HCEC 1CT (cell line): ENCODE results near the gene LSP1.

Source experiments
- DNase-seq: peaks from one replicate; pipeline ENCODE4 v3.0.0-alpha.2; 2017

The LSP1 gene

GRCh38 chr11:1825039-1825740 is 27.7 kb upstream of the LSP1 start:
- no peak for DNase-seq

DNA sequence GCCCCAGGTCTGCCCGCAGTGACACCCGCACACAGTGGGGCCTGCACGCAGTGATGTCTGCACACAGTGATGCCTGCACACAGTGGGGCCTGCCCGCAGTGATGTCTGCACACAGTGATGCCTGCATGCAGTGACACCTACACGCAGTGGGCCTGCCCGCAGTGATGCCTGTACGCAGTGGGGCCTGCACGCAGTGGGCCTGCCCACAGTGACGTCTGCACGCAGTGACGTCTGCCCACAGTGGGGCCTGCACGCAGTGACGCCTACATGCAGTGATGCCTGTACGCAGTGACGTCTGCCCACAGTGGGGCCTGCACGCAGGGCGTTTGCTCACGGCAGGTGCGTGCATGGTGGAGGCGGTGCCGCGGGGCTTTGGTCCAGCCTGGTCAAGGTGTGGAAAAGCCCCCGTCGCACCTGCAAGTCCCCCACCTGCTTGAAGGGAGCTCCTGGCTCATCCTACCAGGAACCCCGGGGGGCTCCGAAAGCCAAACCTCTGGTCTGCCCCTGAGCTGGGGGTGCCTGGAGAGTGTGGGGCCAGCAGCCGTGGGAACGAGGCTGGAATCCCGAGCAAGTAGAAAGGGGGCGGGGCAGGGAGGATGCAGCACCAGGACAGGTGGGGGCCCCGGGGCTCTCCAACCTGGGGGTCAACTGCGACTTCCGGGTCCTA is 27.0 kb upstream of the LSP1 start:
- DNase-seq = no peak

GRCh38 chr11:1826552-1827094 is 26.3 kb upstream of the LSP1 start:
- peak; percentile 7 for DNase-seq

GRCh38 chr11:1827095-1827813 is 25.6 kb upstream of the LSP1 start:
- no peak for DNase-seq

DNA sequence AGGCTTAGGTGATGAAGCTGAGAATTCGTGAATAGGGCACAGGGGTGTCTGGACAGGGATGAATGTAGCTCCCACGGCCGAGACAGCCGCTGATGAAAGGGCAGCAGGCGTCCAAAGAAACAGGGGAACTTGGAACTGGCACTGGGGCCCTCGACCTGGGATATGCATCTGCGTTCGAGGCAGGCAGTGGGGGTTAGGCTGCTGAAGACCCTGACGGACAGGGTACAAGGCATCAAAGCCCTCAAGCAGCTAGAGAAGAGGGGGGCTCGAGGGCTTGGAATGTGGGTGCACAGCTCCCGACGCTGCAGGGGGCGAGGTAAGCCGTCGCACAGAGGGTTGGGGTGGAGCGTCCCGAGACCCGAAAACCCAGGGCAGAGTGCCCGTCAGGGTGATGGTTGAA is 25.0 kb upstream of the LSP1 start:
- DNase-seq = no peak

- no peak for DNase-seq
Observed at GRCh38 chr11:1828542-1828941, 24.3 kb upstream of the LSP1 start.

GRCh38 chr11:1829039-1829820 is 23.7 kb upstream of the LSP1 start:
- peak; percentile 31 for DNase-seq

- DNase-seq = no peak
Observed at GRCh38 chr11:1830004-1830321, 22.9 kb upstream of the LSP1 start.

GRCh38 chr11:1830322-1831223 is 22.3 kb upstream of the LSP1 start:
- no peak for DNase-seq

DNA sequence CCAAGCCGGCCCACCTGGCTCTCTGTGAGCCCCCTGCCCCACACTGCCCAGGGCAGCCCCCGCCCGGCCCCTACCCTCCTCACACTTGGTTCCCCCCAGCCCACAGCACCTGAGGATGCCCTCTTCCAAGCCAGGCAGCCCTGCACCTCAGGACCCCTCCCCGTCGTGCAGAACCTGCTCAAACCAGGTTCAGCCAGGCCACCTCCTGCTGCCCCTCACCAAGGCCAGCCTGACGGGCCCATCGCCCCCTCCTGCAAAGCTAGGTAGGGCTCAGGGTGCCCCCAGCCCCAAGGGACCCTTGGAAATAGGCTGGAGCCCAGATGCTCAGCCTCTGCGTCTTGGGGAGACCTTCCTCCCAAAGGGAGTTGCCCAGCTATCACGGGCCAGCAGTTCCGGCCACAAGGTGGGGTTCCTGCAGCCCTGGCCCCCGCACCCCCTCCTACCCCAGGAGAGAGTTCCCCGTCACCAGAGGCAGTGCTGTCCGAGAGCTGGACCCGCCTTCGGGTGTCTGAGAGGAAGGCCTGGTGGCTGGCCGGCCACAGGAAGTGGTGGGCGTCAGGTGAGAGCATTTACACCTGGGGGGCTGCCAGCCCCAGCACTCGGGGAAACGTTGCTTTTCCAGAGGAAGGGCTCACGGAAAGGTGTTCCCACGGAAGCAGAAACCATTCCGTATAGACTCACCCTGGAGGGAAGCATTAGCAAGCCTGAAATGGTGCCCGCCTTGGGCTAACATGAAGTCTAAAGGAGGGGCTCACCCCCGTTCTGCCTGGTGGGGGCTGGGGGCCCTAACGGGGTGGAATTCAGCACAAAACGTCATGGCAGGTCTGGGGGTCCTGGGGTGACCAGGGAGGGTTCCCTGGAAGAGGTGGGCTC is 21.3 kb upstream of the LSP1 start:
- DNase-seq = no peak

GRCh38 chr11:1832211-1832919 is 20.5 kb upstream of the LSP1 start:
- no peak for DNase-seq

DNA sequence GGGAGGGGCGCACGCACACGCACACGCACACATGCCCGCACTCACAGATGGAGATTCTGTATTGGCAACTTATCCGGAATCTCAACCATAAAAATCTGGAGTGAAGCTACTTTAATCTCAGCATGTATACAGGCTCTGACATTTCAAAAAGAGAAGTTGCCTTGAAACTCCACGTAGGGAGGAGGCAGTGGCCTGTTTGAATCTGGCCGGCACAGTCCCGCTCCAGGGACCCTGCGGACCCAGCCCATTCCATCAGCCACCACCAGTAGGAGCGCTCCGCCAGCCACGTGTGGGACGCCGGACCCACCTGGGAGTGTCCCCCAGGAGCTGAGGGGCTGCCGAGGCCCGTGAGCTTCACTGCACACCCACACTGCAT is 20.0 kb upstream of the LSP1 start:
- DNase-seq = no peak

- DNase-seq = no peak
Observed at GRCh38 chr11:1834062-1834610, 18.7 kb upstream of the LSP1 start.

GRCh38 chr11:1834779-1835670 is 17.9 kb upstream of the LSP1 start, which contains the start of gene SYT8:
Gene SYT8, plus strand, starts transcription at chr11:1834990. Its CDS starts 116 bp downstream, at chr11:1835106.
- DNase-seq = no peak

DNA sequence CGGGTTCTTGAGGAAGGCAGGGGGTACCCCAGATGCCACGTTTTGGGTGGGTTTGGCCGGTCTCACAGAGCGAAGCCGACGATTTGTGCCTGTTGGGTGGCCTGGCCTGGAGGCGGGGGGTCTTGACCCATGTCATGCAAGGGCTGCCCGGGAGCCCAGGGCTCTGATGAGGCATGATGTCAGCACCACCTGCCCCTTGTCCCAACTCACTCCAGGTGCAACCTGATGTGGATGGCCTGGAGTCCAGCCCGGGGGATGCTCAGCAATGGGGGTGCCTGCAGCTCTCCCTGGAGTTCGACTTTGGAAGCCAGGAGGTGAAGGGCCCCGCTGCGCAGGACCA is 17.2 kb upstream of the LSP1 start:
- DNase-seq = no peak

DNA sequence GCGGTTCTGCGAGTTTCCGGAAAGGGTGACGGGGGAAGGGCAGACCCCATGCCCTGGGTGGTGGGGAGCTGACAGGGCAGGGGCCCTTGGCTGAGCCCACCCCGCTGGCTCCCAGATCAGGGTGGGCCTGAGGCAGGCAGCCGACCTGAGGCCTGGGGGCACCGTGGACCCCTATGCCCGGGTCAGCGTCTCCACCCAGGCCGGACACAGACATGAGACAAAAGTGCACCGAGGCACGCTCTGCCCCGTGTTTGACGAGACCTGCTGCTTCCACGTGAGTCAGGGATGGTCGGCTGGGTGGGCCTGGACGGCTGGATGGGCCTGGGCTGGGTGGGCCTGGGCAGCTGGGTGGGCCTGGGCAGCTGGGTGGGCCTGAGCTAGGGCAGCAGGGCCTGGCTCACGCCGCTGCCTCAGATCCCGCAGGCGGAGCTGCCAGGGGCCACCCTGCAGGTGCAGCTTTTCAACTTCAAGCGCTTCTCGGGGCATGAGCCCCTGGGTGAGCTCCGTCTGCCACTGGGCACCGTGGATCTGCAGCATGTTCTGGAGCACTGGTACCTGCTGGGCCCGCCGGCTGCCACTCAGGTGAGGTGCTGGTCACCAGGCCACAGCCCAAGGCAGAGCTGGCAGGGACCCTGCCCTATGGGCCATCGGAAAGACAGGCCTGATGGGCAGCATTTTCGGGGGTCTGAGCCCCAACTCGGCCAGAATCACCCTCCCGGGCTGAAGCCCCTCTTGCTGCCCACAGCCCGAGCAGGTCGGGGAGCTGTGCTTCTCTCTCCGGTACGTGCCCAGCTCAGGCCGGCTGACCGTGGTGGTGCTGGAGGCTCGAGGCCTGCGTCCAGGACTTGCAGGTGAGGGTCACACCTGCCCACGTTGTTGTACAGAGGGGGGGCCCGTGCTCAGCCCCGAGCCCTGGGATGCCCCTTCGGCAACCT is 16.6 kb upstream of the LSP1 start:
- DNase-seq = no peak

DNA sequence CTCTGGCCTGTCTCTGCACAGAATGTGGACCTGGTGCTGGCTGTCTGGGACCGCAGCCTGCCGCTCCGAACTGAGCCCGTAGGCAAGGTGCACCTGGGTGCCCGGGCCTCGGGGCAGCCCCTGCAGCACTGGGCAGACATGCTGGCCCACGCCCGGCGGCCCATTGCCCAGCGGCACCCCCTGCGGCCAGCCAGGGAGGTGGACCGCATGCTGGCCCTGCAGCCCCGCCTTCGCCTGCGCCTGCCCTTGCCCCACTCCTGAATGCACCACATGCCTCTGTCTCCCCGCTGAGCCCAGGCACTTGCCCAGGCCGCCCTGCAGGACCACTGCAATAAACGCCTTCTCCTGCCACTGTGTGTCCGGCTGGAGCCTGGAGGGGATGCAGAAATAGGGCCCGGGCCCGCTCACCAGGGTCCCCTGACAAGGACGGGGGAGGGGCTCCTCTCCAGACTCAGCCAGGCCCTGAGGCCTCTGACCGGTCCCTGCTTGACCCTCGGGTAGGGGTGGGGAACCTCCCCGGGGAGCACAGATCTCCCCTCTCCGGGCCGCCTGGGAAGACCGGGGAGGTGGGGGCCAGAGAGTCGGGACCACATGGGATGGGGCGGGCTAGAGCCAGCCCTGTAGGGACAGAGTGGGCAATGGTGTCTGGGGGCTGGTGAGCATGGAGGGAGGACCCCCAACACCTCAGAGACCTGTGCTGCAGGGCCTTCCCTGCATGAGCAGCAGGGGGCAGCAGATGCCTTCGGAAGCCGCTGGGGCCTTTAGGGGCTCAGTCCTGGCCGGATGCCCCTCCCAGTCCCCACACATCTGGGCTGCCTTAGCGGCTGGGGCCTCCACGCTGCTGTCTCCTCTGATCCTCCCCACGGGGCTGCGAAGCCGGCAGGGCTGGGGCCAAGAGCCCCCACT is 15.5 kb upstream of the LSP1 start:
- DNase-seq = peak; percentile 56
